Prostate gland (tissue), 2 donors: ENCODE data around the gene MAMSTR. TPM values are rescaled to one million over a fixed set of nuclear protein-coding genes. Genes with fewer than 3 reads are reported as not detected.

Experiments
- DNase-seq: peaks from one replicate; pipeline ENCODE4 v3.0.0-alpha.2; 2019; ENCODE audit warnings: low spot score
- H3K27ac ChIP-seq, 2 donors: fragments of 200-600 bp; sonication (generic); 2 replicates each; pipeline ENCODE4 v1.5.1; 2017 to 2019
- H3K27me3 ChIP-seq: fragments of 200-600 bp; sonication (generic); replicated peaks from 2 replicates; pipeline ENCODE4 v1.5.1; 2019; ENCODE audit not compliant: insufficient read depth
- H3K36me3 ChIP-seq, 2 donors: fragments of 200-600 bp; sonication (generic); 1 replicate in 1 of 2; 2 replicates in 1 of 2; pipeline versions ENCODE4 v1.5.1 to v1.8.1; 2017 to 2019
- H3K4me1 ChIP-seq: fragments of 200-600 bp; sonication (generic); replicated peaks from 2 replicates; pipeline ENCODE4 v1.5.1; 2019
- H3K4me3 ChIP-seq, 2 donors: fragments of 200-600 bp; sonication (generic); 2 replicates each; pipeline ENCODE4 v1.5.1; 2017 to 2019
- H3K9me3 ChIP-seq: fragments of 200-600 bp; sonication (generic); 2 replicates; pipeline ENCODE4 v1.5.1; 2017
- CTCF ChIP-seq, 4 experiments: fragments of 200-600 bp in 2 of 4; fragments of 450-650 bp in 2 of 4; sonication (generic) in 2 of 4; IDR thresholded peaks; 1 replicate in 3 of 4; 2 replicates in 1 of 4; pipeline ENCODE4 v1.5.1; 2016 to 2019; ENCODE audit warnings: antibody characterized with exemption in 4 of 4, mild to moderate bottlenecking in 2 of 4, moderate library complexity in 2 of 4
- POLR2A ChIP-seq: fragments of 450-650 bp; IDR thresholded peaks from one replicate; pipeline ENCODE4 v1.6.1; 2016; ENCODE audit warnings: antibody characterized with exemption, mild to moderate bottlenecking
- POLR2AphosphoS5 ChIP-seq: sonication (generic); formaldehyde crosslinking; IDR thresholded peaks from one replicate; pipeline ENCODE4 v1.6.1; 2017; ENCODE audit warnings: antibody characterized with exemption
- WGBS: methylation state at CpG from one replicate; pipeline ENCODE4 v1.1.5; 2018; 5-methylcytosine and 5-hydroxymethylcytosine counted together
- intact Hi-C: fragments of 100-400 bp; cut with DNase I; formaldehyde crosslinking; loops from one replicate; pipeline ENCODE4 v1.14.2; 2022
- total RNA-seq, 2 donors: library from RNA; depleted of rRNA; stranded (reverse); fragments of >200 nt; gene quantifications; one replicate each; pipeline ENCODE4 v1.1.0, GENCODE V29; 2016

MAMSTR gene
- total RNA-seq, 2 donors from 2014 or later = 2.6 to 13.9 TPM

GRCh38 chr19:48676887-48677286 lies 42.6 kb downstream of the MAMSTR start:
- H3K9me3 ChIP-seq = no peaks in the 10 kb centered on the region
- WGBS = 92% methylated on average over 13 of the region's 13 CpGs
- intact Hi-C loops = loop anchor here (10.0 kb wide), 1 partner anchor 58 kb away; no protein-coding TSS in a partner anchor
- no peak for TF ChIP-seq CTCF (IDR thresholded peaks at IDR 0.05)
- TF ChIP-seq POLR2AphosphoS5 = no peak
- TF ChIP-seq POLR2A = no peak
- H3K27me3 ChIP-seq = no peaks in the 10 kb centered on the region
- no peak for DNase-seq
- H3K4me1 ChIP-seq = no peaks in the 10 kb centered on the region
- no peaks in the 10 kb centered on the region for H3K36me3 ChIP-seq
- no peak overlapping the region for H3K27ac ChIP-seq
- H3K4me3 ChIP-seq = no peak overlapping the region

- DNase-seq = no peak
- Histone ChIP-seq H3K4me3 (no peak overlapping the region), H3K27ac (no peak overlapping the region), H3K4me1 (no peaks in the 10 kb centered on the region), H3K9me3 (no peaks in the 10 kb centered on the region), H3K27me3 (no peaks in the 10 kb centered on the region), H3K36me3 (no peaks in the 10 kb centered on the region)
- TF ChIP-seq POLR2A (no peak), POLR2AphosphoS5 (no peak), CTCF (IDR thresholded peaks at IDR 0.05) (no peak)
- intact Hi-C loops = loop anchor here (10.0 kb wide), 1 partner anchor 58 kb away; no protein-coding TSS in a partner anchor
- WGBS = 89% methylated on average over 17 of the region's 17 CpGs
These were observed 43.0 kb downstream of the MAMSTR start for GRCh38 chr19:48676487-48676886.

GRCh38 chr19:48674921-48675824 lies 44.4 kb downstream of the MAMSTR start:
- TF ChIP-seq CTCF (IDR thresholded peaks at IDR 0.05) (peak; percentile 74 to 90 (median 84)), POLR2A (no peak), POLR2AphosphoS5 (peak; percentile 59)
- Histone ChIP-seq H3K27me3 (no peaks in the 10 kb centered on the region), H3K4me3 (no peak overlapping the region), H3K9me3 (no peaks in the 10 kb centered on the region), H3K36me3 (no peaks in the 10 kb centered on the region), H3K4me1 (no peaks in the 10 kb centered on the region), H3K27ac (no peak overlapping the region)
- intact Hi-C loops = loop anchor here (10.0 kb wide), 1 partner anchor 60 kb away; no protein-coding TSS in a partner anchor
- DNase-seq = peak; percentile 84
- 37% methylated on average over 28 of the region's 28 CpGs for WGBS

- 88% methylated on average over 19 of the region's 19 CpGs for WGBS
- no peak overlapping the region for H3K27ac ChIP-seq
- intact Hi-C loops = loop anchor here (10.0 kb wide), 1 partner anchor 60 kb away; no protein-coding TSS in a partner anchor
- no peaks in the 10 kb centered on the region for H3K9me3 ChIP-seq
- no peaks in the 10 kb centered on the region for H3K4me1 ChIP-seq
- no peaks in the 10 kb centered on the region for H3K27me3 ChIP-seq
- DNase-seq = no peak
- H3K4me3 ChIP-seq = no peak overlapping the region
- no peak for TF ChIP-seq POLR2AphosphoS5
- TF ChIP-seq POLR2A = no peak
- no peak for TF ChIP-seq CTCF (IDR thresholded peaks at IDR 0.05)
- no peaks in the 10 kb centered on the region for H3K36me3 ChIP-seq
These were observed 45.2 kb downstream of the MAMSTR start for GRCh38 chr19:48674216-48674809.
